HEK293 (cell line): ENCODE data around the gene COL6A1.

ENCODE experiments used
- REST ChIP-seq: fragments of 450-650 bp; formaldehyde crosslinking; IDR thresholded peaks from 2 replicates; pipeline ENCODE4 v1.5.1; 2016; ENCODE audit warnings: missing biosample characterization, missing genetic modification characterization
- ZBTB17 ChIP-seq: fragments of 450-650 bp; formaldehyde crosslinking; IDR thresholded peaks from 2 replicates; pipeline ENCODE4 v1.5.1; 2016; ENCODE audit warnings: missing biosample characterization, missing genetic modification characterization
- ZFP37 ChIP-seq: fragments of 450-650 bp; formaldehyde crosslinking; IDR thresholded peaks from 2 replicates; pipeline ENCODE4 v1.5.1; 2016; ENCODE audit warnings: missing biosample characterization, missing genetic modification characterization
- ZNF274 ChIP-seq, 2 experiments: fragments of 200-500 bp in 1 of 2; fragments of 450-650 bp in 1 of 2; sonication (Bioruptor generic) in 1 of 2; formaldehyde crosslinking in 1 of 2; IDR thresholded peaks; 2 replicates each; pipeline versions ENCODE4 v1.5.1 to v1.6.1; 2014 to 2016; ENCODE audit warnings: borderline replicate concordance in 1 of 2, inconsistent platforms in 1 of 2, low read length in 1 of 2, missing biosample characterization in 1 of 2, missing genetic modification characterization in 1 of 2
- ZNF624 ChIP-seq: fragments of 450-650 bp; formaldehyde crosslinking; IDR thresholded peaks from 2 replicates; pipeline ENCODE4 v1.5.1; 2017; ENCODE audit warnings: missing biosample characterization, missing genetic modification characterization
- TF ChIP-seq, protein P1 (sequence below): fragments of 450-650 bp; formaldehyde crosslinking; IDR thresholded peaks from 2 replicates; pipeline ENCODE4 v1.5.1; 2017; ENCODE audit warnings: missing biosample characterization, missing genetic modification characterization

DNA sequence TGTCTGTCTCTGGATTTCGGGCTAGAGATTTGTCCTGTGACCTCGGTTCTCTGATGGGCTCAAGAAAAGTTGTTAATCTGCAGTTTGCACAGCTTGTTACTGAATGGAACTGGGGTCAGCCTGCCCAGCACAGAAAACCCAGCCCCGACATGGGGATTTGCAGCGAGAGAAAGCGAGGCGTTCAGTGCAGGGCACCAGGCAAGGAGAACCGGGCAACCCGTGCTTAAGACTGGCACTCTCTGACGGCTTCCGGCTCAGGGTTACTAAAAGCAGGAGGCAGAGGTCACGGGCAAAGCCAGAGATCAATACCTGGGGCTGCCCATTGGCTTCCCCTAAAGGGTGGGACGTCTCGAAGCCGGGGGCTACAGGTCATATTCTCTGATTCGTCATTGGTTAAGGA, 29.9 kb upstream of the COL6A1 start:
- TF ChIP-seq ZNF624 (tag by site-specific recombination) (no peak), REST (no peak), ZBTB17 (tag by site-specific recombination) (no peak), ZFP37 (tag by site-specific recombination) (no peak), ZNF274 (IDR thresholded peaks at IDR 0.05; ENCODE audit: low read length) (no peak), ZNF274 (tag by site-specific recombination; IDR thresholded peaks at IDR 0.05; ENCODE audit: borderline replicate concordance) (no peak)
- TF ChIP-seq, protein P1, sequence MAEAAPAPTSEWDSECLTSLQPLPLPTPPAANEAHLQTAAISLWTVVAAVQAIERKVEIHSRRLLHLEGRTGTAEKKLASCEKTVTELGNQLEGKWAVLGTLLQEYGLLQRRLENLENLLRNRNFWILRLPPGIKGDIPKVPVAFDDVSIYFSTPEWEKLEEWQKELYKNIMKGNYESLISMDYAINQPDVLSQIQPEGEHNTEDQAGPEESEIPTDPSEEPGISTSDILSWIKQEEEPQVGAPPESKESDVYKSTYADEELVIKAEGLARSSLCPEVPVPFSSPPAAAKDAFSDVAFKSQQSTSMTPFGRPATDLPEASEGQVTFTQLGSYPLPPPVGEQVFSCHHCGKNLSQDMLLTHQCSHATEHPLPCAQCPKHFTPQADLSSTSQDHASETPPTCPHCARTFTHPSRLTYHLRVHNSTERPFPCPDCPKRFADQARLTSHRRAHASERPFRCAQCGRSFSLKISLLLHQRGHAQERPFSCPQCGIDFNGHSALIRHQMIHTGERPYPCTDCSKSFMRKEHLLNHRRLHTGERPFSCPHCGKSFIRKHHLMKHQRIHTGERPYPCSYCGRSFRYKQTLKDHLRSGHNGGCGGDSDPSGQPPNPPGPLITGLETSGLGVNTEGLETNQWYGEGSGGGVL (tag by site-specific recombination): no peak
